ENCODE measurements around the gene TTC9C.
A peak's percentile ranks its signal among the peaks of the same experiment; 100 is the strongest.
"Not testable (repeated sequence)": the region's sequence is repeated elsewhere in the genome, so short reads cannot be mapped to it uniquely, and the experiment has no call there.

Gene TTC9C

GRCh38 chr11:62737196-62737595, 8.9 kb downstream of the TTC9C start:
- DNase-seq (ENCODE audit: low read depth, low spot score): no peak

DNA sequence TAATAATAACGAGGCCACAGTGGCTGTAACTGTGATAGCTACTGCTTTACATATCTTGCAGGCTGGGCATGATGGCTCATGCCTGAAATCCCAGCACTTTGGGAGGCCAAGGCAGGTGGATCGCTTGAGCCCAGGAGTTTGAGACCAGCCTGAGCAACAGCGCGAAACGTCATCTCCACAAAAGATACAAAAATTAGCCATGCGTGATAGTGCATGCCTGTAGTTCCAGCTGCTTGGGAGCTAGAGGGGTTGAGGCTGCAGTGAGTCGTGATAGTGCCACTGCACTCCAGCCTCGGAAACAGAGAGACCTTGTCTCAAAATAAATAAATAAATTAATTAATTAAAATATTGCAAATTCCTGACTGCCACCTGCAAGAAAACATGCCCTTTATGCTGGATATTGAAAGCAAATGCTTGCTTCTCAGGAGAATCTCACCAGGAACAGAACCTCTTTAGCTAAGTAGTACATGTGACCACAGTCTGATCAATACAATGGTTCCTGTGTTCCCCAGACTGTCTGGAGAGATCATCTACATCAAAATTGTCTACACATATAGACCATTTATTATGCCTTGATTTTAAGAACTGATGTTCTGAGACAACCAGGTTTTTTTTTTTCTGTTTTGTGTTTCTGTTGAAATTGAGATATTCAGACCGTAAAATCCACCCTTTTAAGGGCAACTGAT, 19.3 kb downstream of the TTC9C start:
- no peak overlapping the region for H3K4me3 ChIP-seq (ENCODE audit: low read length)
- DNase-seq (ENCODE audit: low read depth, low spot score): no peak

More at GRCh38 chr11:62737196-62737595, 8.9 kb downstream of the TTC9C start:
- H3K4me3 ChIP-seq (ENCODE audit: low read length): no peak overlapping the region

GRCh38 chr11:62749931-62750330, 21.6 kb downstream of the TTC9C start:
- DNase-seq (ENCODE audit: low read depth, low spot score); H3K4me3 ChIP-seq (ENCODE audit: low read length): not testable (repeated sequence)

GRCh38 chr11:62752177-62752785, 24.0 kb downstream of the TTC9C start:
- no peak for DNase-seq (ENCODE audit: low read depth, low spot score)

GRCh38 chr11:62752994-62753735, 24.9 kb downstream of the TTC9C start:
- DNase-seq (ENCODE audit: low read depth, low spot score): no peak
- peak overlapping the region; percentile 88 for H3K4me3 ChIP-seq (ENCODE audit: low read length)

More at GRCh38 chr11:62752177-62752785, 24.0 kb downstream of the TTC9C start:
- no peak overlapping the region for H3K4me3 ChIP-seq (ENCODE audit: low read length)

GRCh38 chr11:62753736-62754603, 25.7 kb downstream of the TTC9C start, which contains the start of gene ZBTB3:
Gene ZBTB3, minus strand, starts transcription at chr11:62754160. Its CDS starts 496 bp downstream, at chr11:62753664.
- DNase-seq (ENCODE audit: low read depth, low spot score): peak; percentile 100

DNA sequence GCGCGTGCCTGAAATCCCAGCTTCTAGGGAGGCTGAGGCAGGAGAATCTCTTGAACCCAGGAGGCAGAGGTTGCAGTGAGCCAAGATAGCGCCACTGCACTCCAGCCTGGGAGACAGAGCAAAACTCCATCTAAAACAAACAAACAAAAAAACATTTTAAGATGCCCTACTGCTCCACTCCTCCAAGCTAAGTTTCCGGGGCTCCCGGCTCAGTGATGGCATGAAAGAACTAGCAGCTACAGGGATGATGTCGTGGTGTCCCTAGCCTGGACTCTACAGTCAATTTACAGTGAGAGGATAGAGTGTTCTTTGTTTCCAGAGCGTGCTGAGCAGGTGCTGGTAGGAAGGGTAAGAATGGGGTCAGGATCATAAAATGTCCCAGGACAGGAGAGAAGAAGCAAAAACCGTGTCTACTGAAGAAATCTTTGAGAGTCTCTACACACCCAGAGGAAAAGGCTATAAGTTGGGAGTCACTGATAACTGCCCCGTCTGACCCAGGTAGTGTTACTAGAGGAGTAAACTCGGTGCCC, 26.9 kb downstream of the TTC9C start:
- DNase-seq (ENCODE audit: low read depth, low spot score): no peak
- H3K4me3 ChIP-seq (ENCODE audit: low read length): no peak overlapping the region

More at GRCh38 chr11:62753736-62754603, 25.7 kb downstream of the TTC9C start, which contains the start of gene ZBTB3:
- H3K4me3 ChIP-seq (ENCODE audit: low read length): peak within 1 kb of the TSS; percentile 88

DNA sequence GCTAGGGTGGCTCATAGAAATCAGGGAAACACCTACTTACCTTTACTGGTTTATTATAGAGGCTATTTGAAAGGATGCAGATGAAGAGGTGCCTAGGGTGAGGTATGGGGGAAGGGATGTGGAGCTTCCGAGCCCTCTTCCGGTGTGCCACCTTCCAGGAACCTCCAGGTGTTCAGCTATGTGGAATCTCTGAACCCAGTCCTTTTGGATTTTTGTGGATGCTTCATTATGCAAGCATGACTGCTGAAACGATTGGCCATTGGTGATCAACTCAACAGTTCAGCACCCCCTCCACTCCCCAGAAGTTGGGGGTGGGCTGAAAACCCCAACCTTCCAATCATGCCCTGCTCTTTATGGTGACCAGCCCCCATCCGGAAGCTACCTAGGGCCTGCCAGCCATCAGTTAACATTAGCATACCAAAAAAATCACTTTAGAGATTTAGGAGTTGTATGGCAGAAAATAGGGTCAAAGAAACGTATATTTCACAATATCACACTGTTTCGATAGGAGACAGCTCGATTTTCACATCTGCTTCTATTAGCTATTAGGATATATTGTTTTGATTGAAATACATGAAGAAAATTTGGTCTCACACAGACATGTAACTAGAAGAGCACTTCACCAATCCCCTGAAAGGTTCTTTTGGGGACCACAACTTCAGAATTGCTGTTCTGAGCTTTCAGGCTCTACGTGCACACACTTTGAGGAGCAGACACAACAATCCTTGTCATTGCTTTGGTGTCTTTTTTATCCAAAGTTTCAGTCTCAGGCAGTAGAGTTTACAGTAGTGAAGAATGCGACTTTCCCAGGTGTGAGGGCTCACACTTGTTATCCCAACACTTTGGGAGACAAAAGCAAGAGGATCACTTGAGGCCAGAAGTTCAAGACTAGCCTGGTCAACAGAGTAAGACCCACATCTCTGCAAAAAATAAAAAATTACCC, 29.8 kb downstream of the TTC9C start:
- H3K4me3 ChIP-seq (ENCODE audit: low read length): no peak overlapping the region

DNA sequence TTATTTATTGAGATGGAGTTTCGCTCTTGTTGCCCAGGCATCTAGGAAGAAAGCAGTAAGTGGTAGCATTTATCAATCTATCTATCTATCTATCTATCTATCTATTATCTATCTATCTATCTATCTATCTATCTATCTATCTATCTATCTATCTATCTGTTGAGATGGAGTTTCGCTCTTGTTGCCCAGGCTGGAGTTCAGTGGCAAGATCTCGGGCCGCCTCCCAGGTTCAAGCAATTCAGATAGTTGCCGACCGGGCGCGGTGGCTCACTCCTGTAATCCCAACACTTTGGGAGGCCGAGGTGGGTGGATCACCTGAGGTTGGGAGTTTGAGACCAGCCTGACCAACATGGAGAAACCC, 32.6 kb downstream of the TTC9C start:
- peak overlapping the region; percentile 47 for H3K4me3 ChIP-seq (ENCODE audit: low read length)
- DNase-seq (ENCODE audit: low read depth, low spot score): not testable (repeated sequence)

More for the DNA sequence above, 29.8 kb downstream of the TTC9C start:
- no peak for DNase-seq (ENCODE audit: low read depth, low spot score)

DNA sequence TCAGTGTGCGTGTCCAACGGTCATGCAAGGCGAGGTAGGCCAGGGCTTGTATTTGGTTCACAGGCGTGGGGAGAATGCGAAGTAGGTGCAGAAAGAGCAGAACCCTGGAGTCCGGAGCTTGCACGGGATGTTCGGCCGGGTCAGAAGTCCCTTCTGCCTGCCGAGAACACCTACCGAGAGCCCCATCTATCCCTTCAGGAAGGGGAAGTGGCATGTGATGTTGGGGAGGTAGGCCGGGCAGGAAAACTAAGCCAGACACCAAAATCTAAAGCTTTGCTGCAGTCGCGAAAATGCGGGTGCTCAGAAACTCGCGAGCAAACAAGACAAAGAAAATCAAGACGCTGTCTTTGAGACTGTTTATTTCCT, 42.5 kb downstream of the TTC9C start:
- H3K4me3 ChIP-seq (ENCODE audit: low read length): peak overlapping the region; percentile 72
- no peak for DNase-seq (ENCODE audit: low read depth, low spot score)

DNA sequence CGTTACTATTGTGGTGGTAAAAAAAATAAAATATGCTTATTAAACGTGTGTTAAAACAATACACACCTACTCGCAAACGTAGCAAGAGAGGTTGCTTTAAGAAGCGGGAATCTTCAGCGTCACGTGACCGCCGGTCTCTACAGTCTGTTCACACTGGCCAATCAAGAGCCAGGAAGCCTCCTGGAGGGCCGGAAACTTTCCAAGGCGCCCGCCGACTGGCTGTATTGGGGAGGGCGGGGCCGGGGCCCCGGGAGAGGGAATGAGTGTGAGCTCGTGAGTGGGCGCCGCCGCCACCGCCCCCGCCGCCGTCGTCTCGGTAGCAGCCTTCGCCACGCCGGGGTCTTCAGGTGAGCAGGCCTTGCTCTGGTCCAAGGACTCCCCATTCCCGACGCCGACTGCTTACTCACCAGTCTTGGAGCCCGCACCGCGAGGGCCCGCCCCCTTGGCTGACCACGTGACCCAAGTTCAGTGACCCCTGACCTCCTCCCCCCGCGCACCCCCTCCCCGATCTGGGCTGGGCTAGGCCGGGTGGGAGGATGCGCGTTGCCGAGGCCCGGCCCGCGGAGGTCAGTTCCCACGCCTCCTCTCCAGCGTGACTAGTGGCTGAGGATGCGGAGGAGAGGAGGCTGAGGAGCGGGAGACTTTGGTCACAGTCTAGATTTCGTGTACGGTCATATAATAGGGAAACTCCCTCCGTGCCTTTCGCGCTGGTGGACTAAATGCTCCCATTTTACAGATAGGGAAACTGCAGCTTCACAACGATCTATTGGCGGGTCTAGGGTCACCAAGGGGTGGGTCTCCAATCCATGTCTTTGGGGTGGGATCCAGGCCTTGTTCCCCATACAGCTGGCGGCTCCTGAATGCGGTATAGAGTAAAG, 43.1 kb downstream of the TTC9C start, which contains the start of gene TAF6L:
Gene TAF6L, plus strand, starts transcription at position 253 of the 878 bp plus-strand sequence. CDS start 4,388 bp downstream, outside the sequence.
- peak; percentile 93 for DNase-seq (ENCODE audit: low read depth, low spot score)
- H3K4me3 ChIP-seq (ENCODE audit: low read length): peak within 1 kb of the TSS; percentile 72

GRCh38 chr11:62774407-62774806, 46.1 kb downstream of the TTC9C start:
- no peak overlapping the region for H3K4me3 ChIP-seq (ENCODE audit: low read length)
- DNase-seq (ENCODE audit: low read depth, low spot score): no peak

DNA sequence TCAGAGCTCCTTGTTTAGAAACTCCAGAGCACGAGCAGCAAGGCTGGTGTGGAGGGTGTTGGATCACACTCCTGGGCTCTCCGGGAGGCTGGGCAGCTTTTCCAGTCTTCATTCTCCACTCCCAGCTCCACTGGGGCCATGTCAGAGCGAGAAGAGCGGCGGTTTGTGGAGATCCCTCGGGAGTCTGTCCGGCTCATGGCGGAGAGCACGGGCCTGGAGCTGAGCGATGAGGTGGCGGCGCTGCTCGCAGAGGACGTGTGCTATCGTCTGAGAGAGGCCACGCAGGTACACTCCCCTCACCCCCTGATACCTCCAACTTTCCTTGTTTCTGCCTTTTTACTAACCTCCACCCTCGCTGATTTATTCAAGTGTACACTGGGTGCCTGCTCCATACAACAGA, 47.4 kb downstream of the TTC9C start:
- no peak overlapping the region for H3K4me3 ChIP-seq (ENCODE audit: low read length)
- no peak for DNase-seq (ENCODE audit: low read depth, low spot score)

DNA sequence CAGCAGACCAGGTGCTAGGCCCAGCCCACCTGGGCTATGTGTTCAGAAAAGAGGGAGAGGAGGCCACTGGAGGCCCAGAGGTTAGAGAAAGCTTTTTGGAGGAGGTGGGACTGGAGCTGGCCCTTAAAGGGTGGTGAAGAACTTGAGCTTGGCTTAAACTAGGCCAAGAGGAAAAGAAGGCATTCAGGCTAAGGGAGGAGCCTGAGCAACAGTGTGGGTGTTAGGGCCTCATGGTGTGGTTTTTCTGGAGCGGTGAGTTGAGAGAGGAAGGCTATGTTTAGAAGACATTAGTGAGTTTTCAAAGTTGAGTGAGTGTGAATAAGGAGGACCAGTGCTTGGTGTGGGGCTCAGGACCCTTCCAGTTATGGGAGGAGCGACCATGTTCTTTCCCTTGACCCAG, 49.1 kb downstream of the TTC9C start:
- no peak overlapping the region for H3K4me3 ChIP-seq (ENCODE audit: low read length)
- DNase-seq (ENCODE audit: low read depth, low spot score): no peak

- no peak for DNase-seq (ENCODE audit: low read depth, low spot score)
- H3K4me3 ChIP-seq (ENCODE audit: low read length): no peak overlapping the region
Measured at GRCh38 chr11:62778441-62778840, 50.2 kb downstream of the TTC9C start.

DNA sequence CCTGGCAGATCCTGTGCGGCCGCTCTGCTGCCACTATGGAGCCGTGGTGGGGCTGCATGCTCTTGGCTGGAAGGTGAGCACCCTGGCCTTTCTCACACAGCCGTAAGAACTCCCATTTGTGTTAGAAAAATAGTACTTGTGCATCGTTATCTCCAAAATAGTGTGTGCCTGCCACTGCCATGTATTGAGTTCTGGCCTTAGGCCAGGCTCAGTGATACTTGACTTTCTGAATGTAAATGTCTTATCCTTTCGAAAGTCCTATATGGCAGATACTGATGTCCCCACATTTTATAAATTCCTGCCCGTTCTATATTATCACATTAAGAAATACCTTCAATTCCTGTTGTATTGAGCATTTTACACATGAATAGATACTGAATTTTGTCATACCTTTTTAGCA, 54.5 kb downstream of the TTC9C start:
- no peak overlapping the region for H3K4me3 ChIP-seq (ENCODE audit: low read length)
- no peak for DNase-seq (ENCODE audit: low read depth, low spot score)
